Mucosa of stomach (tissue), 1 donor: ENCODE data around the gene URB1.
"Not testable (repeated sequence)": the region's sequence is repeated elsewhere in the genome, so short reads cannot be mapped to it uniquely, and the experiment has no call there.

Experiments used
- H3K27me3 ChIP-seq: one replicate; pipeline ENCODE4 v1.7.0; 2013; ENCODE audit warnings: mild to moderate bottlenecking, low read length; ENCODE audit not compliant: control insufficient read depth, insufficient read depth
- H3K36me3 ChIP-seq: one replicate; pipeline ENCODE4 v1.7.0; 2013; ENCODE audit warnings: low read length; ENCODE audit not compliant: control insufficient read depth, insufficient read depth
- H3K4me1 ChIP-seq: one replicate; pipeline ENCODE4 v1.7.0; 2013; ENCODE audit warnings: mild to moderate bottlenecking, low read length; ENCODE audit not compliant: control insufficient read depth, insufficient read depth
- H3K4me3 ChIP-seq: one replicate; pipeline ENCODE4 v1.7.0; 2013; ENCODE audit warnings: low read length
- H3K9ac ChIP-seq: one replicate; pipeline ENCODE4 v1.7.0; 2013; ENCODE audit warnings: mild to moderate bottlenecking, low read length, moderate library complexity
- H3K9me3 ChIP-seq: one replicate; pipeline ENCODE4 v1.7.0; 2013; ENCODE audit warnings: mild to moderate bottlenecking, low read length, moderate library complexity; ENCODE audit not compliant: control insufficient read depth
- donor health status: Pancreatic carcinoma.

The URB1 gene

DNA sequence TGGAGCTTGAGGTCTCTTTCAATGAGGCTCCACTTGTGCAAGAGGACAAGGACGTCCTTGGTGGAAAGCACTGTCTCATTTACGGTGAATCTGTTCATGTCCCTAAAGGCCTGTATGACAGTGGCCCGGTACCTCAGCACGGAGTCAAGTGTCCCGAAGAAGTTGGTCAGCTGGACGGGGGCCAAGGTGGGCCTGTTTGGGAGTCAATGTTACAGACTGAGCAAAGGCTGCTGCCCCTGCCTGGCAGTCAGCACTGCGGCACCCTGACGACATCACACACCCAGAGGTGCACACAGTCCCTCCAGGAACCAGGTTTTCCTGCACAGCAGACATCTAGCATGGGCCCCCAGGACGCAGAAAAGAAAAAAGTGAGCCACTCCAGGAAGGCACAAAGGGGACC lies 75.1 kb downstream of the URB1 start:
- no peaks in the 10 kb centered on the region for H3K9me3 ChIP-seq
- no peaks in the 10 kb centered on the region for H3K4me1 ChIP-seq
- H3K27me3 ChIP-seq, result no peaks in the 10 kb centered on the region
- peaks cover 4% of the 10 kb centered on the region for H3K36me3 ChIP-seq
- H3K4me3 ChIP-seq, result no peak overlapping the region
- no peak overlapping the region for H3K9ac ChIP-seq

DNA sequence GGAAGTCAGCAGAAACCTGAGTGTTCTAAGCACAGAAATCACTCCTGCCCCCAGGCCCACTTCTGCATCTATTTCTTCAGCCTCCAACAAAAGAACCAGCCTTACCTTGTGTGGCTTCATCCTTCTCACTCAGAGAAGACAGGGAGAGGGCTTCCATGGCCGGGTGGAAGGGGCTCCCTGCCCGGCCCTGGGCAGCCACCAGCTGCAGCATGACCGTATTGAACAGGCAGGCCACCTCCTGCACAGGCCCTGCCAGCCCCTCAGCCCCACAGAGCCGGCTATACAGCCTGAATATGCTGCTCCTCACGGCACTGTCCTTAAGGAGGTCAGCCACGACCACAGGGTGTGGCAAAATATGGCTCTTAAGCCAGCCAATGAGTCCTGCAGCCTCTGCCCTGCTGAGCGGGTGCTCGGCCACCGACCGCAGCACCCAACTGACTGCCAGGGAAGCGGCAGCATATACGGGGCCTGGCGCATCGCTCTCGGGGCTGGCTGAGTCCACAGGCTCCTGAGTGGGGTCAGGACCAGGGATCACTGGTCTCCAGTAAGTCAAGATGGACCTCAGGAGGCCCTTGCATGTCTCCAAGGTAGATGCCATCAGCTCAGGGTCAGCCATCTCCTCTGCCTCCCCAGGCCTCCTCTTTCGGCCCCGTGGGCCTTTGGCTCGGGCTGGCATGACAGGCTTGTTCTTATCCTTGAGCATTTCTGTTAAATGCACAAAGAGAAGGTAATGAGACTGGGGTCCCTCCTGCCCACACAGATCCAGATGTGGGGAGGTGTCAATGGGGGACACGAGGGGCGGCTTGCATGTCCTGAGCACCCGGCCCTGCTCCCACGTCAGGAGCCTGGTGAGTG lies 76.2 kb downstream of the URB1 start:
- Histone ChIP-seq H3K9ac (no peak overlapping the region), H3K9me3 (no peaks in the 10 kb centered on the region), H3K36me3 (peaks cover 4% of the 10 kb centered on the region), H3K27me3 (no peaks in the 10 kb centered on the region), H3K4me3 (no peak overlapping the region), H3K4me1 (no peaks in the 10 kb centered on the region)

DNA sequence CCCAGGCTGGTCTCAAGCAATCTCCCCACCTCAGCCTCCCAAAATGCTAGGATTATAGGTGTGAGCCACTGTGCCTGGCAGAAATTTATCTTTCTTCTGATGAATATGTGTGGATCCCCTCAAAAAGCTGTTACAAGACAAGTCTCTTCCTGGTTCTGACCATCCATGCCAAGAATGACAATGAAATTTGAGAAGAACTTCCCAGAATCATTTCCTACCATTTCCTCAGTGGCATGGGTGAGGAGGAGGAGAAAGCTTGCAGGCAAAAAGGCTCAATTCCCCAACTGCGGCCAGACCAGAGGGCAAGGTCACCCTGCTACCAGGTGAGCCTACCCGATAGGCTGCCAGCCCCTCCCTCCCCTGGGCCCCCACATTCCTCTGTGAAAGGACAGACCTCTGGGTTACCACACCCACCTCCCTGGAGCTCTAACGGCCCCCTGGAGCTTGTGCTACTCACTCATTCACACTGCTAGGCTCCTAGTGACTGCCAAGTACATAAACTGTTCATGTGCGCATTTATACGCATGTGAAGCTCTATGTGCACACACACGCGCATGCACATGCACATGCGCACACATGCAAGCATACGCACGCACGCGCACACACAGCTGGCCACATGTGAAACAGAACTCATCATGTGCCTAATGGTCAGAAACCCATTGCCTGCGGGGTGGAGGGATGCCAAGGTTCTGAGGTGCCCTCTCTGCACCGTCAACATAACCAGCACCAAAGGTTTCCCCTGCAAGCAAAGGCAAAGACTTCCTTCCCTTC lies 77.1 kb downstream of the URB1 start:
- no peaks in the 10 kb centered on the region for H3K9me3 ChIP-seq
- H3K4me3 ChIP-seq, result no peak overlapping the region
- peaks cover 4% of the 10 kb centered on the region for H3K36me3 ChIP-seq
- no peak overlapping the region for H3K9ac ChIP-seq
- no peaks in the 10 kb centered on the region for H3K27me3 ChIP-seq
- H3K4me1 ChIP-seq, result no peaks in the 10 kb centered on the region

DNA sequence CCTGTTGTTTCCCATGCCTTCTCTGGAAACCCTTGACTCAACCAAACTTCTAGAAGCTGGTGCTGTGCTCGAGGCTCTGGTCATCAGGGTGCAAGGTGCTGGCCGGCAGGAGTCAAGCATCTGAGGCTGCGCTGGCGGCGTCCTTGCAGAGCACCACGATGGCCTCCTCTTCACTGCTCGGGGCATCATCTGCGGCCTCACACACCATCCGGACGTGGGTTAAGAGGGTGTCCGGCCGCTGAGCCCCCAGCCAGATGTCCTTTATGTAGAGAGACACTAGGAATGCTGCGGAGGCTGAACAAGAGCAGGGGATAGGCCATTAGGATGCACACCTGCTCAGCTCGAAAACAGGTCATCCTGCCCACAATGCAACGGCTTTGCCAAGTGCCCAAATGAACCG lies 78.0 kb downstream of the URB1 start:
- Histone ChIP-seq H3K27me3 (no peaks in the 10 kb centered on the region), H3K36me3 (peaks cover 4% of the 10 kb centered on the region)

DNA sequence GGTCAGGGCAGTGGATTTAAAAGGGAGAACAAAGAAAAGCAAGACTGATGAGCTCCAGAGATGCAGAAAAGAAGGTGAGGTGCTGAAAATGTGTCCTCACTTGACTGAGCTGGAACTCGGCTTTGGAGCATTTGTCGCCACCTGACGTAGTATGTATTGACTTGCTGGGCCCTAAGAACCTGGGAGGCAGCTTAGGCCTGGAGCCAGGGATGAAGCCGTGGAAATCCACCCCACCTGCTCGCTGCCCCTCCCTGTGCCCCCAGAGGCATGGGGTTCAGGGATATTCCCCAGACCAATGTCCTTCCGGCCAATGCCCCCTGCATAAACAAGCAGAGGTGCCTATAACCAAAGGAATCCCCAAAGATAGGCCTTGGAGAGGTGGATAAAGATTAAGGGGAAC lies 79.8 kb downstream of the URB1 start:
- H3K27me3 ChIP-seq, result no peaks in the 10 kb centered on the region
- H3K36me3 ChIP-seq, result peaks cover 4% of the 10 kb centered on the region
- no peaks in the 10 kb centered on the region for H3K4me1 ChIP-seq
- H3K9ac ChIP-seq, result no peak overlapping the region
- H3K9me3 ChIP-seq, result no peaks in the 10 kb centered on the region
- no peak overlapping the region for H3K4me3 ChIP-seq

More for the DNA sequence above, 78.0 kb downstream of the URB1 start:
- no peak overlapping the region for H3K4me3 ChIP-seq
- H3K9ac ChIP-seq, result no peak overlapping the region
- no peaks in the 10 kb centered on the region for H3K9me3 ChIP-seq
- H3K4me1 ChIP-seq, result no peaks in the 10 kb centered on the region

DNA sequence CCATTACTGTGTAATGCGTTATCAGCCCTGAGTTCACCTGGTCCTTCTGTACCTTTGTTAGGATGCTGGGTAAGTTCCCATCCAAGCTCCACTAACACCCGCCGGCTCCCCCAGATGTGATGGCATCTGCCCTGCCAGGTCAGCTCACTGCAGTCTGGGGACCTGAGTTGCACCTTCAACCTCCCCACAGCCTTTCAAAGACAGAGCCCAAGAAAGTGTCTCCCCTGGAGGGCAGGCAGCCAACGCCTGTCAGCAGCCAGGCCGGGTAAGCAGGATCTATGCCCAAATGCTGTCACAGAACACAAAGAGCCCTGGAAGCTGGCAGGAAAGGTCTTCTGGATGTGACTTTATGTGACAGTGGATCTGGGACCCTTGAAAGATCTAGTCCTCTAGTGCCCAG lies 80.5 kb downstream of the URB1 start:
- H3K27me3 ChIP-seq, result no peaks in the 10 kb centered on the region
- H3K9ac ChIP-seq, result no peak overlapping the region
- no peaks in the 10 kb centered on the region for H3K9me3 ChIP-seq
- H3K4me3 ChIP-seq, result no peak overlapping the region
- peaks cover 4% of the 10 kb centered on the region for H3K36me3 ChIP-seq
- no peaks in the 10 kb centered on the region for H3K4me1 ChIP-seq

DNA sequence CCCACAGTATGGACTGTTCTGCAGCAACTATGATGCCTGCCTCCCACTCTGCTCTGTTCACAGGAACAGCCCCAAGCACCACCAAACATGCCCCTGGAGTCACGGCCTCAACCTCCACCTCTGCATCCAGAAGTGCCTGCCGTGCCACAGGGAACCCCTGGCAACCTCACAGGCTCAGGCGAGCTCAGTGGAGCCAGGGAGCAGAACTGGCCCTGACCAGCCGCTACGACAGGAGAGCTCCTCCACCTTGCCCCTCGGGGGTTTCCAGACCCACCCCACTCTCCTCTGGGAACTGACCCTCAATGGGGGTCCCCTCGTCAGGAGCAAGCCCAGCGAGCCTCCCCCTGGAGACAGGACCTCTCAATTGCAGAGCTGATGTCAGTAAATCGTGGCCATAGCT lies 81.2 kb downstream of the URB1 start:
- Histone ChIP-seq H3K9ac (no peak overlapping the region), H3K27me3 (no peaks in the 10 kb centered on the region), H3K9me3 (no peaks in the 10 kb centered on the region), H3K4me3 (no peak overlapping the region), H3K36me3 (peaks cover 4% of the 10 kb centered on the region), H3K4me1 (no peaks in the 10 kb centered on the region)

DNA sequence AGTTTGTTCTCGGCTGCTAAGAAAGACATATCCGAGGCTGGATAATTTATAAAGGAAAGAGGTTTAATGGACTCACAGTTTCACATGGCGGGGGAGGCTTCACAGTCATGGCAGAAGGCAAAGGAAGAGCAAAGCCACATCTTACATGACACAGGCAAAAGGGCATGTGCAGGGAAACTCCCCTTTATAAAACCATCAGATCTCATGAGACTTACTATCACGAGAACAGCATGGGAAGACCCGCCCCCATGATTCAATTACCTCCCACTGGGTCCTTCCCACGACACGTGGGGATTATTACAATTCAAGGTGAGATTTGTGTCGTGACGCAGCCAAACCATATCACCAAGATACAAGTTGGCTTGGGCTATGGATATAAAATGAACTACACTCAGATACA lies 81.8 kb downstream of the URB1 start:
- not testable (repeated sequence) for H3K9ac ChIP-seq, H3K4me1 ChIP-seq, H3K36me3 ChIP-seq, H3K4me3 ChIP-seq, H3K9me3 ChIP-seq, H3K27me3 ChIP-seq

DNA sequence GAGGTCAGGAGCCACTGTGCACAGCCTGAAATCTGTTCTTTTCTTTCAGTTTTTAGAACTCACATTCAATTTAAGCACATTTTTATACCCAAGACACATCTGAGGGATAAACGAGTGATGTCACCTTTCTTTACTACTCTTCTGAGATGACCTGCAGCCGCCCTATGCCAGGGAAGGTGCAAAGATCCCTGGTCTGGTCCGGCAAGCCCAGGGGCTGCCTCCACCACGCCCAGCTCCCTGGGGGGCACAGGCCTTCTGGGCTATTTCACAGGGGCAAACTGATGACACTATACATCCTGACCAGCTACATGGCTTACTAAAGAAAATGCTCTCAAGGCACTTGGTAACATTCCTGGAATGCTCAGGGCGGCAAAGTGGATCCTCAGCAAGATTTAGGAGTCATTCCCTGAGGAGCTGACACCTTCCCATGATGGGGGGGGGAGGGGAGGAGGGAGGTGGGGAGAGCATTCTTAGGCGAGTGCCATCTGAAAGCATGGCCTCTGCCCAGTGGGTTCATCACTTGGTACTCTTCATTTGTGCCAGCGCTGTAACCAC lies 82.8 kb downstream of the URB1 start:
- no peak overlapping the region for H3K9ac ChIP-seq
- H3K4me3 ChIP-seq, result no peak overlapping the region
- H3K4me1 ChIP-seq, result no peaks in the 10 kb centered on the region
- no peaks in the 10 kb centered on the region for H3K9me3 ChIP-seq
- no peaks in the 10 kb centered on the region for H3K27me3 ChIP-seq
- H3K36me3 ChIP-seq, result peaks cover 4% of the 10 kb centered on the region

DNA sequence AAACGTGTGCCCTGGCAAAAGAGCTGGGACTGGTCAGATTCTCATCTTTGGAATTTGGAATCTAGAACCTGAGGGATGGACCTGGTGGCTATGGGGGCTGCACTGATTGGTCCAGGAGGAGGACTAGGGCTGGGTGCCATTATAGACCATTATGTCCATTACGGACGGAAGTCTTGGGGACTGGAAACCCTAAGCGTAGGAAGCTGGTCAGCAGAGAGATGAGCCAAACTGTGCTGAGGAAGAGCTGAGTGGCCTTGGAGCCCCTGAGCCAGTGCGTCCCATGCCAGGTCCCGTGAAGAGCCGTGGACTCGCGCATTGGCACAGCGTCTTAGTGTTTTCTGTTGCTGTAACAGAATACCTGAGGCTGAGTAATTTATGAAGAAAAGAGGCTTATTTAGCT lies 84.1 kb downstream of the URB1 start:
- Histone ChIP-seq H3K9ac (no peak overlapping the region), H3K4me1 (no peaks in the 10 kb centered on the region), H3K4me3 (no peak overlapping the region), H3K9me3 (no peaks in the 10 kb centered on the region), H3K36me3 (peaks cover 4% of the 10 kb centered on the region), H3K27me3 (no peaks in the 10 kb centered on the region)

DNA sequence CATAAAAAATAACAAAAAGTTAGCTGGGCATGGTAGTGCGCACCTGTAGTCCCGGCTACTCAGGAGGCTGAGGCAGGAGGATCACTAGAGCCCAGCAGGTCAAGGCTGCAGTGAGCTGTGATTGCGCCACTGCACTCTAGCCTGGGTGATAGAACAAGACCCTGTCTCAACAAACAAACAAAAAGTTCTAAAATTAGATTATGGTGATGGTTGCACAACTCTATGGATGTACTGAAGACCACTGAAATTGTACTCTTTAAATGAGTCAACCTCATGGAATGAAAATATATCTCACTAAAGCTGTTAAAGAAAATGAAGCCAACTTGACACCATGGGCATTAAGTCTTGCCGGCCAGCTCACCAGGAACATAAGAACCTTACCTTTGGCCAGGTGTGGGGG lies 85.1 kb downstream of the URB1 start:
- H3K9me3 ChIP-seq, result no peaks in the 10 kb centered on the region
- H3K36me3 ChIP-seq, result no peaks in the 10 kb centered on the region
- H3K9ac ChIP-seq, result no peak overlapping the region
- no peaks in the 10 kb centered on the region for H3K4me1 ChIP-seq
- no peak overlapping the region for H3K4me3 ChIP-seq
- no peaks in the 10 kb centered on the region for H3K27me3 ChIP-seq

DNA sequence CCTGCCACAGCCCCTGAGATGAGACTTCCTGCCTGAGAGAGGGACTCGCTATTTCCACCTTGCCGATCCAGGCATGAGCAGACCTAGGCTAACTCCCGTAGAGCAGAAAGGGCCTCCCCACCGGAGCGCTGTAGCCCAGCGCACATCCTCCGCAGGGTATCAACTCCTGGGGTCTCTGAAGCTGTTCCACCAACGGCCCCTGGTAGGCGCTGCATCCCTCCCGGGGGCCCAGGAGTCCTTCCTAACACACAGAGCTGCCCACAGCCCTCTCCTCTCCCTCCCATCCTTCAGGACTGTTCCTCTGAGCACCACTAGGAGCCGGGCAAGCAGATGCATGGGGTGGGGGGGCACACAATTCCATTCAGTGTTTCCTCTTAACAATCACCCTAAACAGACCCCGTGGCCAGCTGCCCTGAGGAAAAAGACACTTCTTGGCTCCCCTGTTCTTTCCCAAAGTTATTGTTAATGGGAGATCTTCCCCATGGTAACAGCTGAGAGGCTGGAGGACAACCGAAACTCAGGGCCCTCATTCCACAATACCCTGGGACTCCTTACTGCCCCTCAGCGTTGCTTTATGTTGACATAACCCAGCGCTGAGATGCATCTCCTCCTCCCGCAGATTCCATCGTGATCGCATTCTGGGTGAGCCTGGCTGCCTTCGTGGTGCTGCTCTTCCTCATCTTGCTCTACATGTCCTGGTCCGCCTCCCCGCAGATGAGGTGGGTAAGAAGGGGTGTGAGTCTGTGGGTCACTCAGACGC lies 86.6 kb downstream of the URB1 start:
- H3K4me1 ChIP-seq, result no peaks in the 10 kb centered on the region
- no peaks in the 10 kb centered on the region for H3K36me3 ChIP-seq
- H3K9ac ChIP-seq, result no peak overlapping the region
- no peak overlapping the region for H3K4me3 ChIP-seq
- no peaks in the 10 kb centered on the region for H3K9me3 ChIP-seq
- no peaks in the 10 kb centered on the region for H3K27me3 ChIP-seq
